C4-2B (cell line): ENCODE measurements around the gene TIMELESS.

ENCODE experiments used
- H3K27ac ChIP-seq: fragments of 450-650 bp; 2 replicates; pipeline ENCODE4 v1.5.1; 2017
- ZFX ChIP-seq: fragments of 450-650 bp; IDR thresholded peaks from 2 replicates; pipeline ENCODE4 v1.6.1; 2017
- TF ChIP-seq, protein P1 (sequence below): fragments of 450-650 bp; conservative IDR thresholded peaks from 2 replicates; pipeline ENCODE4 v1.5.1; 2017; ENCODE audit warnings: mild to moderate bottlenecking

The TIMELESS gene

DNA sequence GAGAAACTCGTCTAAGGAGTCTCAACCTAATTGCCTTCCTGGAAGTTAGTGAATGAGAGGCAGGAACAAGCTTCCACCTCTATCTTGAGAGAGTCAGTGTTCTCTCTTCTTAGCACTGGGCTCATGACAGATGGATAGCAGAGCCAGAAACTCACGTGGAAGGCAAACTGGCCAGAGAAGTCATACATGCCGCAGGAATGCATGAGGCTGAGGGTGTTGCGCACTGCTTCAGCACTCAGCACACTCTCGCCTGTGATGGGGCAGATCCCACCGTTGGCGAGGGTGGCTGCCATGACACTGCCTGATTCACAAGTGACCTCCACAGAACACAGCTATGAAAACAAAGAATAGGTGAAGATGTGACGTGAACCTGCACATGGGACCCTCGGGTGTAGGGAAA, 25.2 kb upstream of the TIMELESS start:
- TF ChIP-seq, protein P1, sequence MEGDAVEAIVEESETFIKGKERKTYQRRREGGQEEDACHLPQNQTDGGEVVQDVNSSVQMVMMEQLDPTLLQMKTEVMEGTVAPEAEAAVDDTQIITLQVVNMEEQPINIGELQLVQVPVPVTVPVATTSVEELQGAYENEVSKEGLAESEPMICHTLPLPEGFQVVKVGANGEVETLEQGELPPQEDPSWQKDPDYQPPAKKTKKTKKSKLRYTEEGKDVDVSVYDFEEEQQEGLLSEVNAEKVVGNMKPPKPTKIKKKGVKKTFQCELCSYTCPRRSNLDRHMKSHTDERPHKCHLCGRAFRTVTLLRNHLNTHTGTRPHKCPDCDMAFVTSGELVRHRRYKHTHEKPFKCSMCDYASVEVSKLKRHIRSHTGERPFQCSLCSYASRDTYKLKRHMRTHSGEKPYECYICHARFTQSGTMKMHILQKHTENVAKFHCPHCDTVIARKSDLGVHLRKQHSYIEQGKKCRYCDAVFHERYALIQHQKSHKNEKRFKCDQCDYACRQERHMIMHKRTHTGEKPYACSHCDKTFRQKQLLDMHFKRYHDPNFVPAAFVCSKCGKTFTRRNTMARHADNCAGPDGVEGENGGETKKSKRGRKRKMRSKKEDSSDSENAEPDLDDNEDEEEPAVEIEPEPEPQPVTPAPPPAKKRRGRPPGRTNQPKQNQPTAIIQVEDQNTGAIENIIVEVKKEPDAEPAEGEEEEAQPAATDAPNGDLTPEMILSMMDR, result no peak
- TF ChIP-seq ZFX, result no peak
- no peak overlapping the region for H3K27ac ChIP-seq

GRCh38 chr12:56469007-56469930, 20.0 kb upstream of the TIMELESS start:
- TF ChIP-seq ZFX, result no peak
- TF ChIP-seq, protein P1, result no peak
- H3K27ac ChIP-seq, result peak overlapping the region; percentile 89

DNA sequence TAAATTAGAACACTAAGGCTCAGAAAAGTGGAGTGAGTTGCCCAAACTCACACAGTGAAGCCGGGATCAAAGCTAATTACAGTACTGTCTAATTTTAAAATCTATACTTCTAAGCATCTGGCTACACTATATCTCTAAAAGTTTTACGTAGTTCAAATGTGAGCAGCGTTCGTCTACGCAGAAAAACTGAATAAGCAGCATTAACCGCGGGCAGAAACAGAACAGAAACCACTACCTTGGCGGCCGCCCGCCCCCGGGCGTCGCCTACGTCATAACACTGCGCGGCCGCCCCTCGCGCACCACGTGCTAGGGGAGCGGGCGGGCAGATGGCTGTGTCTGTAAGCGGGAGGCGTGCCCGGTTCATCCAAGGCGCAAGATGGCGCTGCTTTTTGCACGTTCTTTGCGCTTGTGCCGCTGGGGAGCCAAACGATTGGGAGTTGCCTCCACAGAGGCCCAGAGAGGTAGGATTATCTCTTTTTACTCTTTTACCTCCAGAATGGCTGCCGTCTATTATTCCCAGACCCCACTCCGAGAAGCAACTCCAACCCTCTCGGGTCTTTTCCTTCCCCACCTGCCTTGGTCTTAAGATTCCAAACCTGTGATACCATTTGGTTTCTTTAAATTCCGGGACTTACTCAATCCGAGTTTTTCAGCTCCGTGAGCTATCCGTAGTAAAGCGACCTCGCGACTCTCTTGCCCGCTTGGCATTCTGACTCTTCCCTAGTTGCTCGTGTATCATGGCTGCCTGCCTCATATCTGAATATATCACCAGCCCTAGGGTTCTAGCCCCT, 19.2 kb upstream of the TIMELESS start, which contains the start of gene SPRYD4:
Gene SPRYD4, plus strand, starts transcription at position 363 of the 791 bp plus-strand sequence. Its CDS starts 14 bp downstream, at position 377.
- no peak for TF ChIP-seq ZFX
- TF ChIP-seq, protein P1, result peak; percentile 58
- peak within 1 kb of the TSS; percentile 89 for H3K27ac ChIP-seq

DNA sequence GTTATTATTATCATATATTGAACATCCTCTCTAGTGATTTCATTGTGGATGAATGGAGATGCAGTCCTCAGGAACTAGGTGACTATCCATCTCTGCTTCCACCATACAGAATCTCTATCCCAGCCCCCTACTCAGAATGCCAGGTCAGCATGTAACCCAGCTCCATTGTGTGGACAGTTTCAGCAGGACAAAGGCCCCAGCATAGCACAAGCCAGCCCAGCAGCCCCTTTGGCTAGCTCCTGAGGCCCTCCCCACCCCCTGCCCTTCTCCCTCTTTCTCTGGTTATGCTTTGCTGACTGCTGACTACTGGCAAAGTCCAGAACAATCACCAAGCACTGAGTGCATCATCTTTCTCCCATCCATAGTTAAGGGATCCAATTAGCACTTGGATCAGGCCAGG, 13.3 kb upstream of the TIMELESS start:
- TF ChIP-seq, protein P1, result no peak
- no peak for TF ChIP-seq ZFX
- no peak overlapping the region for H3K27ac ChIP-seq

DNA sequence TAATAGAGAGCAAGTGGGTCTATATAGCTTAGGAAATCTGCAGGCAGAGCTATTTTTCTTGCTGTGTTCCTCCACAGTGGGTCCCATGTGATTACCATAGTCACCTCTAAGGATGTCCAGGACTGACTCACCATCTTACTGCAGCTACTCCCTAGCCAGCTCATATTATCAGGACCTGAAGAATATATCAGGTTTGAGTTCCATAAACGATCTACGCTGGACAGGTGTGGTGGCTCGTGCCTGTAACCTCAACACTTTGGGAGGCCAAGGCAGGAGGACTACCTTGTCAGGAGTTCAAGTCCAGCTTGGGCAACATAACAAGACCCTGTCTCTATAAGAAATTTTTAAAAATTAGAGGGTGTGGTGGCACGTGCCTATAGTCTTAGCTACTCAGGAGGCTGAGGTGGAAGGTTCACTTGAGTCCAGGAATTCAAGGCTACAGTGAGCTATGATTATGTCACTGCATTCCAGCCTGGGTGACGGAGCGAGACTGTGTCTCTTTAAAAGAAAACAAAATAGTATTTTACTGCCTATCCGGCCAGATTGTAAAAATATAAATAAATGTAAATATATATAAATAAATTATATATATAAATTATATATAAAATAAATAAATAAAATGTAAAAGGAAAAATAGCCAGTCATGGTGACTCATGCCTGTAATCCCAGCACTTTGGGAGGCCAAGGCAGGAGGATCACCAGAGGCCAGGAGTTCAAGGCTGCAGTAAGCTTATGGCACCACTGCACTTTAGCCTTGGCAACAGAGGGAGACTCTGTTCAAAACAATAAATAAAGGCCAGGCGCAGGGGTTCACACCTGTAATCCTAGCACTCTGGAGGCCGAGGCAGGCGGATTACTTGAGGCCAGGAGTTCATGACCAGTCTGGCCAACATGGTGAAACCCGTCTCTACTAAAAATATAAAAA, 12.3 kb upstream of the TIMELESS start:
- TF ChIP-seq ZFX, result no peak
- TF ChIP-seq, protein P1, result no peak
- no peak overlapping the region for H3K27ac ChIP-seq

- no peak for TF ChIP-seq ZFX
- TF ChIP-seq, protein P1, result no peak
- no peak overlapping the region for H3K27ac ChIP-seq
Observed at GRCh38 chr12:56457817-56458216, 8.6 kb upstream of the TIMELESS start.
